HG03108 (cell line): ENCODE measurements around the gene MYRF.

Experiments used
- ATAC-seq: cut with Tn5 transposase; IDR thresholded peaks from one replicate; pipeline ENCODE4 v1.9.1; 2021; ENCODE audit warnings: moderate library complexity; ENCODE audit not compliant: unreplicated experiment

The MYRF gene

DNA sequence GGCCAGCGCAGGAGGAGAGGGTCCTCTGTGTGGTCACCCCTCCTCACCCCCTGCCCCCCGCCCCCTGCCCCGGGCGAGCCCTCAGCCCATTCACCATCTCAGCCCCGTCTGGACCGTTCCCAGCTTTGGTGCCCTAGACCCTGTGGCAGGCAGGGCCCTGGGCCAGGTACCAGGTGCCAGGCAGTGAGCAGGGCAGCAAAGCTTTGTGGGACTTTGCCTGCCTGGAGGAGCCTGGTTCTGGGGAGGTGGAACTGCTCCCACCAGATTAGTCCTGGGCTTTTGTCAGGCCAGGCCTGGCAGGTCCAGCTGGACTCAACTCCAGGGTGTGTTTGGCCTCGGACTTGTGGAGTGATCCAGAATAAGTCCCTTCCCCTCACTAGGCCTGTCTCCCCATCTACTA is 13.7 kb upstream of the MYRF start:
- no peak for ATAC-seq

DNA sequence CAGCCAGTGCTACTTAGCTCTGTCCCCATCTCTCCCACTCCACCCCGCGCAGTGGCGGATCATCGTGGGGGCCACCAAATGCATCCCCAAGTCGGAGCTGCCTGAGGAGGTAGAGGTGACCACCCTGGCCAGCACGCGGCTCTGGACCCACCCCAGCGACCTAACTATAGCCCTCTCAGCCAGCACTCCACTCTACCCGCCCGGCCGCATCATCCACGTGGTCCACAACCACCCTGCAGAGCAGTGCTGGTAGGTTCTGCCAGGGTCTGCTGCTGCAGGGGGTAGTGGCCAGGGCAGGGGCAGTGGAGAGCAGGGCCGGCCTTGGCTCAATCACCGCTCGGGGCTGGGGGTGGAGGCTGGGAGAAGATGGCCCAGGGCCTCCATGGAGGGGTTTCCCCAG is 13.0 kb upstream of the MYRF start:
- ATAC-seq: no peak

DNA sequence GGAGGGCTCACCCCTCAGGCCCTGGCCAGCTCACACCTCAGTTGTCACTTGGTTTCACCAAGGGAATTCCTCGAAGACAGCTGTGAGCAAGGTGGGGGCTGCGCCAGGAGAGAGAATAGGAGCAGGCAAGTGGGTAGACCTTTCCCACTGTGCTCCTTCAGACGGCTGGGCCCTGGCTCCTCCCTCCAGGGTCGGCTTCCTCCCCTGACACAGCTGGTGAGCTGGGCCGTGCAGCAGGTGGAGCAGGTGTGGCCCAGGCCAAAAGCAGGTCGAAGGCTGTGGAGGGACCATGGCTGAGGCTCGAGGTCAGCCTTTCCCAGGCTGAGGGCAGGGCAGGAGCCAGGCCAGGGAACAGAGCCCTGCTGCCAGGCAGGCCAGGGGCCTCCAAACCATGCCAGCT is 12.5 kb upstream of the MYRF start:
- no peak for ATAC-seq

DNA sequence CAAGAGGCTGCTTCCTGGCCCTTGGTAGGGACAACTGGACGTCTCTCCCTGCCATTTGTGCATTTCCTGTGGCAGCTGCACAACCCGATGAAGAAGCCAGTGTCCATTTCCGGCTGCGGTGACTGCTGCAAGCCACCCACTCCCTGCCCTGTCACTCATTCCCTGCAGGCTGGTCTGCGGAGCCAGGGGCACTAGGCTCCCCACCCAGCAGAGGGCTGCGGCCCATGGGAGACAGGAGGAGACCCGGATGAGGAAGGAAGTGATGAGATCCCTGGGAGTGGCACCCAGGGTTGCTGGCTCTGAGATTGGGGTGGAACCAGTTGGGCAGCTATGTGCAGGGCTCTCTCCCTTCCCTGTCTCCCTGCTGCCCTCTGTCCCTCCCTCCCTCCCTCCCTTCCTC is 10.0 kb upstream of the MYRF start:
- no peak for ATAC-seq

DNA sequence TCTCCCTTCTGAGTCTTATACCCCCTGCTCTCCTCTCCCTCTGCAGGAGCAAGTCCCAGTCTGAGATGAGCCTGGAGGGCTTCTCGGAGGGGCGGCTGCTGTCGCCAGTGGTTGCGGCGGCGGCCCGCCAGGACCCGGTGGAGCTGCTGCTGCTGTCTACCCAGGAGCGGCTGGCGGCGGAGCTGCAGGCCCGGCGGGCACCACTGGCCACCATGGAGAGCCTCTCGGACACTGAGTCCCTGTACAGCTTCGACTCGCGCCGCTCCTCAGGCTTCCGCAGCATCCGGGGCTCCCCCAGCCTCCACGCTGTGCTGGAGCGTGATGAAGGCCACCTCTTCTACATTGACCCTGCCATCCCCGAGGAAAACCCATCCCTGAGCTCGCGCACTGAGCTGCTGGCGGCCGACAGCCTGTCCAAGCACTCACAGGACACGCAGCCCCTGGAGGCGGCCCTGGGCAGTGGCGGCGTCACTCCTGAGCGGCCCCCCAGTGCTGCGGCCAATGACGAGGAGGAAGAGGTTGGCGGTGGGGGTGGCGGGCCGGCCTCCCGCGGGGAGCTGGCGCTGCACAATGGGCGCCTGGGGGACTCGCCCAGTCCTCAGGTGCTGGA is 8.8 kb upstream of the MYRF start:
- no peak for ATAC-seq

DNA sequence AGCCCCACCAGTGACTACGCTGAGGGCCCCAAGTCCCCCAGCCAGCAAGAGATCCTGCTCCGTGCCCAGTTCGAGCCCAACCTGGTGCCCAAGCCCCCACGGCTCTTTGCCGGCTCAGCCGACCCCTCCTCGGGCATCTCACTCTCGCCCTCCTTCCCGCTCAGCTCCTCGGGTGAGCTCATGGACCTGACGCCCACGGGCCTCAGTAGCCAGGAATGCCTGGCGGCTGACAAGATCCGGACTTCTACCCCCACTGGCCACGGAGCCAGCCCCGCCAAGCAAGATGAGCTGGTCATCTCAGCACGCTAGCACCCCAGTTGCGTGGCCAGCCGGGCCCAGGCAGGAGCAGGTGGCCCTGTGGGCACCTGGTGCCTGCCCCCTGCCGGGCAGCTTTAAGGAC is 8.3 kb upstream of the MYRF start:
- no peak for ATAC-seq

DNA sequence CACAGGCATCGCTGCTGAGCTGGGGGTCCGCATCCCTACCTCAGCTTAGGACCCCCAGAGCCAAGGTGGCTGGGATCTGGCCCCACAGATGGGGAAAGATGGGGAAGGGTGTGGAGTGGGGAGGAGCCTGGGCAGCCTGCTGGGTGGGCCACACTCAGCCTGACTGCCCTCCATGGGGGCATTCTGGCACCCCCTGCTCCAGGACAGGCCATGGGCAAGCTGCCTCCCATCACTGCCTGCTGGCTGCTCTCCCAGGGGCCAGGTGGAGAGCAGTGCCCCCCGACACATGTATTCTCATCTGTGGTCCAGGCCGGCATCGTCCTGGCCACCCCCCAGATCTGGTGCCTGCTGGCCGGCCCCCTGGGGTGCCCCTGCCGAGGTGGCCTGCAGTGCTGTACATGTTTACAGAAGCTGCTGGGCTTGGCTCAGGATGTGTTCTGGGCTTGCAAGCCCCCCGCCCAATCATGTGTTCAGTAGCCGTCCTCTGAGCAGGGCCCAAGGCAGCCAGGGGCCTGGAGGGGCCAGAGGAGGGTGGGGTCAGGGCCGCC is 7.8 kb upstream of the MYRF start:
- ATAC-seq: no peak

DNA sequence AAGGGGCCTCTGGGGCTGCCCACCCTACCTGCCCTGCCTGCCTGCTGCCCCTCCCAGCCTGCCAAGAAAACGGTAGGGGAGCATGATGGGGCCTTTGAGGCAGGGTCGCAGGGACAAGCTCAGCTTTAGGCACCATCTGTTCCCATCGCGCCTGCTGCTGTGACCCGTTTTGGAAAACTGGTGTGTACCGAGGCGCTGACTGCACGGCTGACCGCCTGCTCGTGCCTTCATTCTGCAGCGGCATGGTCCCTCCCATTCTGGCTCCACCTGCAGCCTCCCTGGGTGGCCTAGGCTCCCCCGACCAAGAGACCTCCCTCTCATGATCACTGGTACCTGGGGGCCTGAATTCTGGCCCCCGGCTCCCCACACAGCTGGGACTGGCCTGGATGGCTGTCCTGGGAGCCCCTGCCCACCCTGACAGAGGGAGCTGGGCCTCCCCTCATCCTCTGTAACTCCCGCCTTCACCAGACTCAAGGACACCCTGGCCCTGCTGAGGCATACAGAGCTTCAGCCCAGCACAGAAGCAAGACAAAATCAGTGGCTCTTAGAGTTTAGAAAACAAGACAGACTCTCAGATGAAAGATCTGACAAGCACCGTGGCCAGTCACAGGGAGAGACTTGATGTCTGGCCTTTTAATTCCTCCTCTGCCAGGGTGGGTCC is 6.5 kb upstream of the MYRF start:
- no peak for ATAC-seq

DNA sequence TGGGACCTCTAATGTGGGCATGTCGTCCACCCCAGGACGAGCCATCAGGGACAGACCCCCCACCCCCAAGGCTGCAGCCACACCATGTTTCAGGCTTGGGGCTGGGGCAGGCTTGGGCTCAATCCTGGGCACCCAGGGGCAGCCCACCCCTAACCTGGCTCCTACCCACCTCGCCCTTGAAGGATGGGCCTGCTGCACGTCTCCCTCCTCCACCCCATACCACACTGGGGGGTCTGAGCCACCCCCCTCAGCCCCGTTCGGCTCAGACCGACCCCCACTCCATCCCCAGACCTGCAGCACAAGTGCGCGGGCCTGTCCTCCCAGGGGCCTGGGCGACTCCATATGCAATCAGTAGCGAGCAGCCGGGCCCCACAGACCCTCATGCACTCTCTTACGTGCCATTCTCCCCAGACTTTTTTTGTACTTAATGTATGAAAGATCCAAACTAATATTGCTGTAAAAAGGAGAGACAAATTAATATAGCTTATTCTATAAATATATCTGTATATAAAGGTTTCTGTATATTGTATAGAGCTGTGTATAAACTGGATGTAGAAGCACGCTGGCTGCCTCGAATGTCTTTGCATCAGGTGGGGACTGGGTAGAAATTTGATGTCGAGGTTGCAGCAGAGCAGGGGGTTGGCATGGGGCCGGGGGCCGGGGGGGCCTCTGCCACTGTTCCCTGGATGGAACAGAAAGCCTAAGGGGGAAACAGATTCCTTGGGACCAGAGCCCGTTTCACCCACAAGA is 5.8 kb upstream of the MYRF start:
- no peak for ATAC-seq

DNA sequence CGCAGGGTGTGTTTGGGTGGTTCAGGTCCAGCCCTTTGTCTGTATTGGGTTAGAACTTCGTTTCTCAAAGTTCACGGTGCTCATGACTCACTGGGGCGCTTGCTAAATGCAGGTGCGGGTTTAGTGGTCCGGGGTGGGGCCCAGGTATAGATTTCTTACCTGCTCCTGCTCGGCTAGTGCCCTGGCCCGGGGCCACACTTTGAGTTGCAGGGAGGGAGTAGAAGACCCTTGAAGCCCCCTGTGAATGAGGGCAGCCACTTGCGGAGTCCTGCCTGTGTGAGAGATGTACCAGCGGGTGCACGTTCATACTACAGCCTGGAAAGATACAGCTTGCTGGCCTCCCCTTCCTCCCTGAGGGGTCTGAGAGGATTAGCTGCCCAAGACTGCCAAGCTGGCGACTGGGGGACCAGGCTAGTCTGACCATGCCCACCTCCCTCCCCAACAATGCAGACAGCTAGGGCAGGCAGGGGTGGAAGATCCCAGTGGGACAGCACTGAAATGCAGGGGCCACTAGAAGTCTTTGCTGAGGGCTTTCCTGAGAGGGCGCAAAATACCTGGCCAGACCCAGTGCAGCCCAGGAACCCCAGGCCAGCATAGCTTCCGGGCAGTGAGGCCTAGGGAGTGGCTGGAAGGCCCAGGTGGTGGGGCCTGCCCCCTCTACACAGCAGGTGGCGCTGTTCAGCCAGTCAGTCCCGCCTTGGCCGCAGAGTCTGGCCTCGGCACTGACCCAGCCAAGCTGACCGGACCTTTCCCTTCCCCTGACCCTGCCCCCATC is 5.1 kb upstream of the MYRF start:
- ATAC-seq: peak; percentile 57

DNA sequence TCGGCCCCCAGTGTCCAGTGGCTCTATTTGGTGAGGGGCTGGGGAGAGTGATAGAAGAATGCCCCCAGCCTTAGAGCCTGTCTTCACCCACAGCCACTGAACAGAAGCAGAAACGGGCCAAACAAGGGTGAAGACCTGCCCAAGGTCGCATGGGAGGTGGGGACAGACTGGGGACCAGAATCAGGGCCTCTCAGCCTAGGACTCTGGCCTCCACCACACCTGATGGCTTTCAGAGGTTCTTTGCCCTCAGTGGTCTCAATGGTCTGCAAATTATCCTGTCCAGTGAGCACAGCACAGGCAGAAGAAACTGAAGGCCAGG is 4.5 kb upstream of the MYRF start:
- no peak for ATAC-seq

DNA sequence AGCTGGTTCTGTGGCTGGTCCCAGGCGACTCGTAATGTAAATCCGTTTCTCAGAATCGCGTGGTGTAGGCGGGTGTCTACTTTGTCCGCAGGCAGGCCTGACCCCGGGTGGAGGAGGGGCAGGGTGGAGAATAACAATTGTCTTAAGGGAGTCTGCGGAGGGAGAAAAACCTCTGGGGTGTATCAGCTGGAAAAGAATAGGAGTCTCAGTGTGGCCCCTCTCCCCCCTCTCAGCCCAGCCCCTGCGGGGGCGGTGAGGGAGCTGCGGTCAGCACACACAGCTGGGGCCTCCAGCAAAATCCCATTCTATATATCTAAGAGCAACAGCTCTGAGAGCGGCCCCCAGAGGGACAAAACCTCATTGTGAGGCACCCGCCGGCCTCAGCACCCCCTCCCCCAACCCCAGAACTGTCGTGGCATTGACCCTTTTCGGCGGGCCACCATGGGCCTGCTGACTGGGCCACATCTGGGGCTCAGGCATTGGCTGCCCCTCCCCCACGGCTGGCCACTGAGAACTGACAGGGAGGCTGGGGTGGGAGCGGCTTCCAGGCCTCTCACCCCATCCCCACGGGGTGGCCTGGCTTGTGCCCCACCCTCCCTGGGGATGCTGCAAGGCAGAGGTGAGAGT is 2.7 kb upstream of the MYRF start:
- ATAC-seq: no peak

DNA sequence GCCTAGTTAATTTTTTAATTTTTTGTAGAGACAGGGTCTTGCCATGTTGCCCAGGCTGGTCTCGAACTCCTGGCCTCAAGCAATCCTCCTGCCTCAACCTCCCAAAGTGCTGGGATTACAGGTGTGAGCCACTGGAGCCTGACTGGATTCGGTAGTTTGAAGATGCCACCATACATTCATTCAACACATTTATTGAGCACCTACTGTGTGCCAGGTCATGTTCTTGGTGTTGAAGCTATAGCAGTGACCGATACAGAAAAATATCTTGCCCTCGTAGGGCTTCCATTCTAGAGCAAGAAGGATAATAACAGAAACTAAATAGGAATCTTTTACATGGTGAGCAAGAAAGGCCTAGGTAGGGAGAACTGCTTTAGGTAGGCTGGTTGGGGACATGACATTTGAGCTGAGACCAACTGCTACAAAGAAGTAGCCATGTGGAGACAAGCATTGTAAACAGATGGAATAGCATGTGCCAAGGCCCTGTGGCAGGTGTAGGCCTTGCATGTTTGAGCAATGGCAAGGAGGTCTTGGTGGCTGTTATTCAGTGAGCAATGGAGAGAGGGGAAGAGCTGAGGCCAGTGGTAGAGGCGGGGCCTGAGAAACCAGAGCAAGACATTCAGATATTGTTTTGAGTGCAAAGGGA is 1.7 kb upstream of the MYRF start:
- ATAC-seq: no peak

DNA sequence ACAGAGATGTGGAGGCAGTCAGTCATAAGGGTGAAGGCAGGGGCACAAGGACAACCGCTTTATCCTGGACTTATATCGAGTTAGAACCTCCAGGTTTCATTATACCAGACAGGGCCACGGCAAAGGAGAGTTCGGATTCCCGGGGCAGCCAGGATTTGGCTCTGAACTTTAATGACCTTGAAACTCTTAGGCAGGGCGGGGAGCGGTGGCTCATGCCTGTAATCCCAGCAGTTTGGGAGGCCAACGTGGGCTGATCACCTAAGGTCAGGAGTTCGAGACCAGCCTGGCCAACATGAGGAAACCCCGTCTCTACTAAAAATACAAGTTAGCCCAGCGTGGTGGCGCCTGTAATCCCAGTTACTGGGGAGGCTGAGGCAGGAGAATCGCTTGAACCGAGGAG is 1.1 kb upstream of the MYRF start:
- no peak for ATAC-seq

DNA sequence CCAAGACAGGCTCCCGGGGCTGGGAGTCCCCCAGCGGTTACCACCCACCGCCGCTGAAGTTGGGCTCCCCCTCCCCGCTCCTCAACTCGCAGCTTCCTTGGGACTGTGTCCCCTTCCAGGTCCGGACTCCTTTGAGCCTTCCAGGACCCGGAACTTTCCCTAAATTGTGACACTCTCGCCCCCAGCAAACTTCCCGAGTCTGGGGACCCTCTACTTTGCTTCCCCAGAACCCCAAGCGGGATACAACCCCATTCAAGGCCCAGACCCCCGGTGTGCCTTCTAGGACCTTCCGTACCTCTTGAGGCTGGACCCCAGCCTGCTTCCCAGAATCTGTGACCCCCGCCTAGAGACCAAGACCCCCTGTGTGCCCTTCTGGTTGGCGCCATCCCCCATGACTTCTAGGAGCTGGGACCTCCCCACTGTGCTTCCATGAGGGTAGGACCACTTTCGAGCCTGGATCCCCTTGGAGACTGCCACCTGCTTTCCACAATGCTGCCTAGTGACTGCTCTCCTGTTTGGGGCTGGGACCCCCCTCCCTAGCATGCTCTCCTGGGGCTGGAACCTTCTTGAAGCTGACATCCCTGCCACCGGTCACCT is 587 bp downstream of the MYRF start:
- no peak for ATAC-seq

DNA sequence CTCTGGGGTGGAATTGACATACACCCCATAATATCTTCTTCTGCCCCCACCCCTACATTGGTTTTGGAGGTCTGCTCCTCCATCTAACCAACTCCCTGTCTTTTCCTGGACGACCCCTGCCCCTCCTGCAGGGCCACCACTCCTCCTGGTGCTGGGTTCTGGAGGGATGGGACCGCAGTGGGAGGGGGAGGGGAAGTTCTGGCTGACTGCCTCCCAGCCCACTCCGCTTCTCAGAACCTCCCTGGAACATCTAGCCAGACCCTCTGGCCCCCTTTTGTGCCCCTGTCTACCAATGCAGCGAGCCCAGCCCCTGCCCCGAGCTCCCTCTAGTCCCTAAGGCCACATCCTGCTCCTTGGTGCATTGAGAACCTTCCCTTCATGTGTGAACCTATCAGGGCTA is 1.2 kb downstream of the MYRF start:
- ATAC-seq: no peak

DNA sequence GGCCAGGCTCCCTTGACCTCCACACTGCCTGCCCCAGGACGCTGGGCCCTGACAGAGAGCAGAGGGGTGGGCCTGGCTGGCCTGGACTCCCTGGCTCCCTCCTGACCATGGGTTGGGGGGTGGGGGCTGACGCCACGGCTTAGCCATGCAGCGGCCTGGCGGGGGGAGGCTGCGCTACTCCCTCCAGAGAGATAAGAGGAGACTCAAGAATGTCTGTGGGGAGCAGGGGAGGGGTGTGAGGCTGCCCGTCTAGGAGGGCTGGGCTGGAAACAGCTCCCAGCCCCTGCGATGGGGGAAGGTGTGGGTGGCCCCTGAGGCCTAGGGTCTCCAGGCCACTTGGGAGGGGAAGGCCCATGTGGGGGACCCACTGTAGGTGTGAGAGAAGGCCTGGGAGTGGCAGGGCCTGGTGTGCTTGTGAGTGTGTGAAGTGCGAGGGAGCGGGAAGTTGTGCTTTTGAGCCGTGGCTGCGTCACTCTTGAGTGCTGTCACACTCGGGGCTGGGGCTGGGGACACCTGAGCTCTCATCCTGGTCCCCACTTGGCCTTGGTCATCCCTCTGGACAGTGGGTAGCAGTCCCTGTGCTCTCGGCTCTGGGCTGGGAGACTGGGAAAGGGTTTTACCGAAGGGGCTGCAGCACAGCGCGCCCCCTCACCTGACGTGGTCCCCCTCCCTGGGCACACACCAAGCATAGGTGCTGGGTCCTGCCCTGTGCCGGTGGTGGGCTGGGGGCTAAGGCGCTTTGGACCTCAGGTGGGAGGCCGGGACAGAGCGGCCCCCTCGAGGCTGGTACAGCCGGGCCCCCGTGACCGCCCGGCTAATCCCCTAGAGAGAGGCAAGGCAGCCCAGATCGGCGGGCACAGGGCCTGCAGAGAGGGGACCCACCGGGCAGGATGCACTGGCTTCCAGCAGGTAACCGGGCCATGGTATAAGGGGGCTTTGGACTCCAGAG is 2.4 kb downstream of the MYRF start:
- ATAC-seq: no peak

DNA sequence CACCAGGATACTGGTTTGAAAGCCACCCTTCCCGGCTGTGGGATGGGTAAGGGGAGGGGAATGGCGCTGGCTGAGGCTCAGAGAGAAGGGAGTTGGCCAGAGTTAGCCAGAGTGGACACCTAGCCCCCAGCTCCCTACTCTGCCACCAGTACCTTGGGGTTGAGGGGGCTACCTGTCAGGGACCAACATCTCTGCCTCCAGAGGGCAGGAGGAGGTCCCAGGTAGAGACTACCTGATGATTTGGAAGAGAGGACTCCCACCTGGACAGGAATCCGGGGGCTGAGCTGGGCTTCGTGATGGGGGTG is 3.7 kb downstream of the MYRF start:
- no peak for ATAC-seq

DNA sequence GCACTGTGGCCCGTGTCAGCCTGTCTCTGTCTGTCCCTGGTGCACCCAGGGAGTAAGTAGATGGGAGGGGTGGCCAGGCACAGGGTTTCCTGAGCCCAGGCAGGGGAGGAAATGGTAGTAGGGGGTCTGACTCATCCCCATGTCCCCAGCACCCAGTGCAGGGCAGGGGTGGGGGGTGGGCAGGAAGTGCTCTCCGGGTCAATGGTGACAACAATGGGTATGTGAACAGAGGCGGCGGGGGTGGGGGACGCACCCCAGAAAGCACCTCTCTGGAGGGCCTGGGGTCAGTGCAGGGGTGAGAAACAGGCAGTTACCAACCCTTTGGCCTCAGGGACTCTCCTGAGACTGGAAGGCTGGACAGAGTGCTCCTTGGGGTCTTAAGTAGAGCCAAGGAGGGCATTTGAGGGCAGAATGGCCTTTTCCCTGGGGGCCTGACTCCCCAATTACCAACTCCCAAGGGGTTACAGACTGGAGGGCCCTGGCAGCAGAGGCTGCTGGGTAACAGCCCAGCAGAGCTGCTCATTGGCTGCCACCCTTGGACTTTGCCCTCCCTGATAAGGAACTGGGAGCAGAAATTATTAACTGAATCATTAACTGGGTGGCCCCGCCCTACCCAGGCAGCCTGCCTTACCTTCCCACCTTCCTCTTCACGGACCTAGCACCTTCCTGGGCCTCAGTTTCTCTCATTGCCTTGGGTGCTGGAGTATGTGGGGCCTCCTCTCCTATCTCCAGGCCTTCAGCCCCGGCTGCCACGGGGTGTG is 4.2 kb downstream of the MYRF start:
- peak; percentile 52 for ATAC-seq
